PC-9 (cell line): ENCODE measurements around the gene TSPAN32.

Experiments
- EZH2 ChIP-seq: fragments of 200-600 bp; sonication (generic); IDR thresholded peaks from 2 replicates; pipeline ENCODE4 v1.8.0; 2017; ENCODE audit warnings: antibody characterized with exemption, low read depth
- TF ChIP-seq, protein P1 (sequence below): fragments of 200-600 bp; sonication (generic); conservative IDR thresholded peaks from 2 replicates; pipeline ENCODE4 v1.6.1; 2017; ENCODE audit warnings: mixed run types, antibody characterized with exemption, mild to moderate bottlenecking, moderate library complexity

- TF ChIP-seq, protein P1, sequence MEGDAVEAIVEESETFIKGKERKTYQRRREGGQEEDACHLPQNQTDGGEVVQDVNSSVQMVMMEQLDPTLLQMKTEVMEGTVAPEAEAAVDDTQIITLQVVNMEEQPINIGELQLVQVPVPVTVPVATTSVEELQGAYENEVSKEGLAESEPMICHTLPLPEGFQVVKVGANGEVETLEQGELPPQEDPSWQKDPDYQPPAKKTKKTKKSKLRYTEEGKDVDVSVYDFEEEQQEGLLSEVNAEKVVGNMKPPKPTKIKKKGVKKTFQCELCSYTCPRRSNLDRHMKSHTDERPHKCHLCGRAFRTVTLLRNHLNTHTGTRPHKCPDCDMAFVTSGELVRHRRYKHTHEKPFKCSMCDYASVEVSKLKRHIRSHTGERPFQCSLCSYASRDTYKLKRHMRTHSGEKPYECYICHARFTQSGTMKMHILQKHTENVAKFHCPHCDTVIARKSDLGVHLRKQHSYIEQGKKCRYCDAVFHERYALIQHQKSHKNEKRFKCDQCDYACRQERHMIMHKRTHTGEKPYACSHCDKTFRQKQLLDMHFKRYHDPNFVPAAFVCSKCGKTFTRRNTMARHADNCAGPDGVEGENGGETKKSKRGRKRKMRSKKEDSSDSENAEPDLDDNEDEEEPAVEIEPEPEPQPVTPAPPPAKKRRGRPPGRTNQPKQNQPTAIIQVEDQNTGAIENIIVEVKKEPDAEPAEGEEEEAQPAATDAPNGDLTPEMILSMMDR, result no peak
- no peak for TF ChIP-seq EZH2
Observed at GRCh38 chr11:2357246-2357645, 55.4 kb downstream of the TSPAN32 start.
